Pancreas (tissue), 10 donors: ENCODE measurements around the gene TWF2. TPM values are rescaled to one million over a fixed set of nuclear protein-coding genes. Genes with fewer than 3 reads are reported as not detected.

Experiments
- ATAC-seq, 4 donors: fragments of 200-7000 bp; cut with Tn5 transposase; one replicate each; pipeline versions ENCODE4 v1.8.0 to v1.9.1; 2020; ENCODE audit warnings: mild to moderate bottlenecking in 4 of 4, moderate library complexity in 4 of 4
- DNase-seq, 6 donors: peaks; one replicate each; pipeline ENCODE4 v3.0.0-alpha.2; 2020
- FAIRE-seq: peaks from 2 replicates; lab custom pipeline; 2012; peaks lifted over from hg19 to GRCh38; lab: Jason Lieb, UNC
- H3K27ac ChIP-seq, 4 donors: fragments of 200-600 bp; sonication (generic); 1 replicate in 3 of 4; 2 replicates in 1 of 4; pipeline versions ENCODE4 v1.5.0 to v1.8.0; 2020
- H3K27me3 ChIP-seq, 4 donors: fragments of 200-600 bp; one replicate each; pipeline ENCODE4 v1.8.0; 2021
- H3K36me3 ChIP-seq, 3 donors: fragments of 200-600 bp; sonication (generic) in 1 of 3; one replicate each; pipeline versions ENCODE4 v1.5.0 to v1.8.0; 2020 to 2021
- H3K4me1 ChIP-seq, 3 donors: fragments of 200-600 bp; one replicate each; pipeline ENCODE4 v1.8.0; 2021
- H3K4me3 ChIP-seq, 4 donors: fragments of 200-600 bp; sonication (generic) in 2 of 4; one replicate each; pipeline versions ENCODE4 v1.5.0 to v1.8.0; 2020 to 2021
- H3K9me3 ChIP-seq, 4 donors: fragments of 200-600 bp; one replicate each; pipeline ENCODE4 v1.8.0; 2021
- CTCF ChIP-seq, 4 donors: fragments of 200-600 bp; sonication (generic) in 3 of 4; IDR thresholded peaks; one replicate each; pipeline versions ENCODE4 v1.5.0 to v1.8.0; 2021; ENCODE audit warnings: antibody characterized with exemption in 4 of 4
- WGBS, 2 donors: extraction: QIAGEN DNeasy Blood & Tissue Kit; methylation state at CpG; one replicate each; pipeline ENCODE4 v1.1.7; 2013; 5-methylcytosine and 5-hydroxymethylcytosine counted together
- intact Hi-C, 3 donors: fragments of 100-400 bp; cut with DNase I; formaldehyde crosslinking; loops; one replicate each; pipeline versions ENCODE4 v1.11.1 to v1.14.2; 2022
- polyA plus RNA-seq, 2 donors: library from polyadenylated mRNA; stranded (reverse); fragments of 200-250 nt; gene quantifications; one replicate each; pipeline ENCODE4 v1.2.3, GENCODE V29; 2013
- total RNA-seq, 6 donors: library from RNA; stranded (reverse); fragmentation: NEBNext Ultra II Directional in 4 of 6; extraction: Animal tissue kit (Norgen Biotek cat#: 25700) in 4 of 6; gene quantifications; one replicate each; pipeline versions ENCODE4 v1.2.1 to v1.2.4, GENCODE V29; 2021 to 2023
- donor health status: healthy with polysubstance abuse.
- donor health status: DM: no; HTN: no; CAD: no; lungs with moderate emphysema.
- donor health status: DM: no; HTN: no; CAD: no.
- donor health status: control.
- donor health status: control.
- donor health status: Bipolar disorder and iron deficiency.
- donor health status: DM: yes; HTN: yes; CAD: no.
- donor health status: DM: no; HTN: no; CAD: no.
- donor health status: DM: no; HTN: no; CAD: no.
- donor health status: DM: yes; HTN: yes; CAD: no.

Gene TWF2
- total and polyA plus RNA-seq, 8 donors, result 8.9 to 26.8 (median 12.3) TPM

DNA sequence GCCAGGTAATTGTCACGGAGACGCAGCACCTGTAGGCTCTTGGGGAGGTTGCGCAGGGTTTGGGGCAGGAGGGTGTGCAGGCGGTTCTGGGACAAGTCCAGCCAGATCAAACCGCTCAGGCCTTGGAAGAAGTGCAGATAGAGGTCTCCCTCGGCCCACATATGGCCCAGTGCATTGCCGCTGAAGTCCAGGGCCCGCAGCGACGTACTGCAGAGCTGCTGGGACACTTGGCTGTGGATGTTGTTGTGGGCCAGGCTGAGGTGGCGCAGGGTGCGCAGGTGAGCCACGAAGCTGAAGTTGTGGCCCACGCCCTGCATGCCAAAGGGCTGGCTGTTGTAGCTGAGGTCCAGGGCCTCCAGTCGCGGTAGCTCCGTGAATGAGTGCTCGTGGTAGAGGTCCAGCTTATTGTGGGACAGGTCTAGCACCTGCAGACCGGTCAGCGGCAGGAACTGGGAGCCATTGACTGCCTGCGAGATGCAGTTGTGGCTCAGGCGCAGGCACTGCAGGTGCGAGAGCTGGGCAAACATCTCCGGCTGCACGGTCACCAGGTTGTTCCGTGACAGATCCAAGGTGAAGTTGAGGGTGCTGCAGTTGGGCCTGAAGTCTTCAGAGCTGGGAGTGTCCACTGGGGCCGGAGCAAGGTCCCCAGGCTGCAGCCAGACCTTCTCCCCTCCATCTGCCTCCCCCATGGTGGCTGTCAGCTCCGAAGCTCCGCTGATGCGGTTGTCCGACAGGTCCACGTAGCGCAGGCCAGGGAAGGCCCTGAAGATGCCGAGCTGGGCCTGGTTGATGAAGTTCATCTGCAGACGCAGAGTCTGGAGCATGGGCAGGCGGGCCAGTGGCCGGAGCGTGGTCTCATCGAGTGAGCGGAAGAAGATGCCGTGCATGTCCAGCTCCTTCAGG lies 16.4 kb downstream of the TWF2 start:
- Histone ChIP-seq H3K4me1 (peaks cover under 1 to 4% (median 1%) of the 10 kb centered on the region in 3 donors), H3K36me3 (no peaks in the 10 kb centered on the region), H3K4me3 (no peak overlapping the region), H3K27me3 (no peaks in the 10 kb centered on the region), H3K27ac (no peak overlapping the region), H3K9me3 (no peaks in the 10 kb centered on the region)
- no peak for FAIRE-seq
- WGBS, 2 donors, result 89 to 90% methylated on average over 41 of the region's 41 CpGs
- peak in 2 of 6 donors; percentile 21 to 44 for DNase-seq
- intact Hi-C loops, result loop anchor here in 2 of 3 donors (5.0 to 10.0 kb wide), 3 partner anchors 52 to 120 kb away; partner anchors contain the start of gene WDR82 (in 1 of the 2)
- TF ChIP-seq CTCF (IDR thresholded peaks at IDR 0.05), result no peak
- no peak for ATAC-seq

DNA sequence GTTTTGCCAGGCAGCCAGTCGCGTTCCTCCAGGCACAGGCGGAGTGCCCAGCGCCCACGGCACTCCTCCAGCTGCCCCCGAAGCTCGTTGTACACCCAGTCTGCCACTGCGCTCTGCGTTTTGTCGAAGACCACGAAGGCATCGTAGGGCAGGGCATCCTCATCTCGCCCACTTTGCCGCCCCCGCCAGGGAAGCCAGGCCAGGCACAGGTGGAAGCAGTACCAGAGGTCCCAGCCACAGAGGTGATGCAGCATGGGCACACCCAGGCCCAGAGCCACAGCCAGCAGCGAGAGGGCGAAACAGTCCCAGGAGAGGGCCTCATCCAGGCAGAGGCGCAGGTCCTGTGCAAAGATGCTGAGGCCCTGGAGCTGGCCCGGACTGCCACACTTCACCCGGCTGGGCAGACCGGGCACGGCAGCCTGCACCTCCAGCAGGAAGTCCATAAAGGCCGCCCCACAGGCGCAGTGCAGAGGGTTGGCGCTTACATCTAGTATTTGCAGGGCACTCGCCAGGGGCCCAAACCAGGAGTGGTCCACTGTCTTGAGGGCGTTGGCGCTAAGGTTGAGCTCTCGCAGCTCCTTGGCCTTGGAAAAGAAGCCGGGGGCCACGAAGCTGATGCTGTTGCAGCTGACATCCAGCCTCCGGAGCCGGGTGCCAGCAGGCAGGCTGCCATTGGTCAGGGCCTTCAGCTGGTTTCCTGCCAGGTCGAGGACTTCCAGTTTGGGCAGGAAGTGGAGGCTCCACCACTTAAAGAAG lies 17.2 kb downstream of the TWF2 start:
- Histone ChIP-seq H3K4me3 (no peak overlapping the region), H3K27ac (no peak overlapping the region), H3K36me3 (no peaks in the 10 kb centered on the region), H3K9me3 (no peaks in the 10 kb centered on the region), H3K4me1 (peaks cover 8 to 10% (median 8%) of the 10 kb centered on the region in 3 donors), H3K27me3 (no peaks in the 10 kb centered on the region)
- ATAC-seq (no peak), FAIRE-seq (no peak), DNase-seq (peak in 3 of 6 donors; percentile 24 to 57 (median 55))
- no peak for TF ChIP-seq CTCF (IDR thresholded peaks at IDR 0.05)
- WGBS, 2 donors, result 81% methylated on average over 34 of the region's 34 CpGs
- intact Hi-C loops, result loop anchor here in 2 of 3 donors (5.0 to 10.0 kb wide), 3 partner anchors 53 to 121 kb away; partner anchors contain the start of gene WDR82 (in 1 of the 2)

GRCh38 chr3:52221141-52221562 lies 17.8 kb downstream of the TWF2 start:
- H3K27ac ChIP-seq, result no peak overlapping the region
- H3K4me1 ChIP-seq, result peaks cover 13 to 16% (median 14%) of the 10 kb centered on the region in 3 donors
- DNase-seq, result peak in 2 of 6 donors; percentile 43 to 73
- H3K9me3 ChIP-seq, result no peaks in the 10 kb centered on the region
- no peaks in the 10 kb centered on the region for H3K27me3 ChIP-seq
- no peak for TF ChIP-seq CTCF (IDR thresholded peaks at IDR 0.05)
- no peak for FAIRE-seq
- H3K4me3 ChIP-seq, result no peak overlapping the region
- H3K36me3 ChIP-seq, result no peaks in the 10 kb centered on the region
- intact Hi-C loops, result loop anchor here in 2 of 3 donors (5.0 to 10.0 kb wide), 3 partner anchors 54 to 121 kb away; partner anchors contain the start of gene WDR82 (in 1 of the 2)
- 89 to 90% methylated on average over 27 of the region's 27 CpGs for WGBS, 2 donors
- ATAC-seq, result no peak

GRCh38 chr3:52220380-52221026 lies 18.5 kb downstream of the TWF2 start:
- Histone ChIP-seq H3K27ac (no peak overlapping the region), H3K4me3 (no peak overlapping the region), H3K27me3 (no peaks in the 10 kb centered on the region), H3K4me1 (peaks cover 13 to 16% (median 15%) of the 10 kb centered on the region in 3 donors), H3K9me3 (no peaks in the 10 kb centered on the region), H3K36me3 (no peaks in the 10 kb centered on the region)
- 31 to 33% methylated on average over 9 of the region's 9 CpGs for WGBS, 2 donors
- FAIRE-seq (no peak), DNase-seq (peak; percentile 67 to 95 (median 85)), ATAC-seq (peak; percentile 33 to 74 (median 72))
- TF ChIP-seq CTCF (IDR thresholded peaks at IDR 0.05), result peak; percentile 80 to 95 (median 85)
- intact Hi-C loops, result loop anchor here in 2 of 3 donors (5.0 to 10.0 kb wide), 3 partner anchors 54 to 122 kb away; partner anchors contain the start of gene WDR82 (in 1 of the 2)
